Measurements from ENCODE around the gene MFGE8. TPM values are rescaled to one million over a fixed set of nuclear protein-coding genes. Genes with fewer than 3 reads are reported as not detected.

MFGE8 gene
- total and polyA plus RNA-seq, 9 of the 15 experiments (the other 6 are each of a cell fraction or from before 2014, with no cell fraction given) = 2.3 to 142 (median 62.3) TPM

GRCh38 chr15:88904624-88905327 lies 8.4 kb downstream of the MFGE8 start (continued):
- peak; percentile 51; the same call in 1 of the 2 replicates for TF ChIP-seq RREB1 (CRISPR knock-in tag; IDR thresholded peaks at IDR 0.05)
- no peak for TF ChIP-seq FOXA1 (IDR thresholded peaks at IDR 0.05; ENCODE audit: borderline replicate concordance)
- no peak for TF ChIP-seq ARID4B (CRISPR knock-in tag; IDR thresholded peaks at IDR 0.05)
- no peak for TF ChIP-seq RBM34 (IDR thresholded peaks at IDR 0.05; ENCODE audit: borderline replicate concordance, insufficient read depth, low read length)
- TF ChIP-seq STAT5A (IDR thresholded peaks at IDR 0.05; ENCODE audit: borderline replicate concordance, low read length) = no peak
- TF ChIP-seq SIN3A (IDR thresholded peaks at IDR 0.05; ENCODE audit: borderline replicate concordance in 2 of 2, control insufficient read depth in 1 of 2, low read depth in 2 of 2, low read length in 2 of 2) = no peak
- TF ChIP-seq DDX20 (tag; IDR thresholded peaks at IDR 0.05; ENCODE audit: low read depth) = no peak
- no peak for TF ChIP-seq RUNX1 (IDR thresholded peaks at IDR 0.05; ENCODE audit: low read depth)
- no peak for TF ChIP-seq ZBTB43 (CRISPR knock-in tag; IDR thresholded peaks at IDR 0.05)
- TF ChIP-seq ZBTB9 (CRISPR knock-in tag; IDR thresholded peaks at IDR 0.05) = 0 out of 2 replicates have a peak, but pooled peaks have one; percentile 21
- TF ChIP-seq CHD4 (IDR thresholded peaks at IDR 0.05; ENCODE audit: insufficient read depth, insufficient replicate concordance, low read depth, low read length, poor library complexity, severe bottlenecking) = no peak
- no peak for TF ChIP-seq ZNF551 (CRISPR knock-in tag; IDR thresholded peaks at IDR 0.05)

Measured in K562 (cell line).